NCI-H774 (cell line): Measurements from ENCODE around the gene HTT.

Experiments
- DNase-seq: peaks from one replicate; lab custom pipeline; 2025; lab: John Stamatoyannopoulos, UW

HTT gene

DNA sequence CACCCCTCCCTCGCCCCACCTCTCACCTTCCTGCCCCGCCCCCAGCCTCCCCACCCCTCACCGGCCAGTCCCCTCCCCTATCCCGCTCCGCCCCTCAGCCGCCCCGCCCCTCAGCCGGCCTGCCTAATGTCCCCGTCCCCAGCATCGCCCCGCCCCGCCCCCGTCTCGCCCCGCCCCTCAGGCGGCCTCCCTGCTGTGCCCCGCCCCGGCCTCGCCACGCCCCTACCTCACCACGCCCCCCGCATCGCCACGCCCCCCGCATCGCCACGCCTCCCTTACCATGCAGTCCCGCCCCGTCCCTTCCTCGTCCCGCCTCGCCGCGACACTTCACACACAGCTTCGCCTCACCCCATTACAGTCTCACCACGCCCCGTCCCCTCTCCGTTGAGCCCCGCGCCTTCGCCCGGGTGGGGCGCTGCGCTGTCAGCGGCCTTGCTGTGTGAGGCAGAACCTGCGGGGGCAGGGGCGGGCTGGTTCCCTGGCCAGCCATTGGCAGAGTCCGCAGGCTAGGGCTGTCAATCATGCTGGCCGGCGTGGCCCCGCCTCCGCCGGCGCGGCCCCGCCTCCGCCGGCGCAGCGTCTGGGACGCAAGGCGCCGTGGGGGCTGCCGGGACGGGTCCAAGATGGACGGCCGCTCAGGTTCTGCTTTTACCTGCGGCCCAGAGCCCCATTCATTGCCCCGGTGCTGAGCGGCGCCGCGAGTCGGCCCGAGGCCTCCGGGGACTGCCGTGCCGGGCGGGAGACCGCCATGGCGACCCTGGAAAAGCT lies at the start of gene HTT, which contains the start of gene HTT-AS:
Gene HTT (plus strand): TSS at position 604 of the 768 bp plus-strand sequence. CDS start 145 bp downstream, at position 749.
Gene HTT-AS (minus strand): TSS at position 461 of the 768 bp plus-strand sequence.
- DNase-seq, result peak; percentile 80

DNA sequence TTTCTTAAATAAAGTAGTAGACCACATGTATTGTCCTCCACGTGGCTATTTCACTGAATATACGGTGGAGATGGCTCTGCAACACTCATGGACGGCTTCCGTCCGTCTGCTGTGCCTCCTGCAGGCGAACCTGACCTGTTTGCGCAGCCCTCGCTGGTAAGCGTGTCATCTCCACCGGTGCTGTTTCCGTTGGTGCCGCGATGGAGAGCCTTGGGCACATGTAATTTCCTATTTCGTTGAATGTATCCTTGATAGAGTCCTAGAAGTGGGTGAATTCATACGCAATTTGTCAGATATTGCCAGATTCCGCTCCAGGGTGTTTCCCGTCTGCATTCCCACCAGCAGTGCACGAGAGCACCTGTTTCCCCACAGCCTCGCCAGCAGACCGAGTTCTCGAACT lies 48.6 kb upstream of the HTT start:
- no peak for DNase-seq

DNA sequence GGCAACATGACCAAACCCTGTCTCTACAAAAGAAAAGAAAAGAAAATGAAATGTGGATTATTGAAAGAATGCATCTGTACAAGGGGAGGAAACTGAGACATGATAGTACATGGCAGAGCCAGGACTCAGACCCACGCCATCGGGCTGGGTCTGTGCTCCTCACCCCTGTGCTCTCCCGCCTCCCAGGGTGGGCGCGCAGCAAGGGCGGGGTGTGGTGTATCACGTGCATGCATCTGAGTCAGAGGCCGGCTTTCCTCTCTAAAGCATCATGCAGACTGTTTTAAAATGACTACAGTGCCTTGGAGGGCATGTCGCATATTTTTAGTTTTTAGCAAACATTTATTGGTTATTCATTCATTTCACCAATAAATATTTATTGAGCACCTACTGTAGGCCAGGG lies 47.9 kb upstream of the HTT start:
- DNase-seq, result no peak

DNA sequence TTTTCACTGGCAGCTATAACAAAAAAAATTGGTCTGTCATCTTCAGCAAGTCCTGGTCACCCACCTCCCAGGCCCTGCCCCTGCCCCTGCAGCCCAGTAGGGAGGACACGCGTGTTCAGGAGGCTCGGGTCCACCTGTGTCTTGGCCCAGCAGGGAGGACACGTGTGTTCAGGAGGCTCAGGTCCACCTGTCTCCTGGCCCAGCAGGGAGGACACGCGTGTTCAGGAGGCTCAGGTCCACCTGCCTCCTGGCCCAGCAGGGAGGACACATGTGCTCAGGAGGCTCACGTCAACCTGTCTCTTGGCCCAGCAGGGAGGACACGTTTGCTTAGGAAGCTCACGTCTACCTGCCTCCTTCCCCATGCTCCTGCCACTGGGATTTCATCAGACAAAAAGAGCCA lies 45.0 kb upstream of the HTT start:
- no peak for DNase-seq

DNA sequence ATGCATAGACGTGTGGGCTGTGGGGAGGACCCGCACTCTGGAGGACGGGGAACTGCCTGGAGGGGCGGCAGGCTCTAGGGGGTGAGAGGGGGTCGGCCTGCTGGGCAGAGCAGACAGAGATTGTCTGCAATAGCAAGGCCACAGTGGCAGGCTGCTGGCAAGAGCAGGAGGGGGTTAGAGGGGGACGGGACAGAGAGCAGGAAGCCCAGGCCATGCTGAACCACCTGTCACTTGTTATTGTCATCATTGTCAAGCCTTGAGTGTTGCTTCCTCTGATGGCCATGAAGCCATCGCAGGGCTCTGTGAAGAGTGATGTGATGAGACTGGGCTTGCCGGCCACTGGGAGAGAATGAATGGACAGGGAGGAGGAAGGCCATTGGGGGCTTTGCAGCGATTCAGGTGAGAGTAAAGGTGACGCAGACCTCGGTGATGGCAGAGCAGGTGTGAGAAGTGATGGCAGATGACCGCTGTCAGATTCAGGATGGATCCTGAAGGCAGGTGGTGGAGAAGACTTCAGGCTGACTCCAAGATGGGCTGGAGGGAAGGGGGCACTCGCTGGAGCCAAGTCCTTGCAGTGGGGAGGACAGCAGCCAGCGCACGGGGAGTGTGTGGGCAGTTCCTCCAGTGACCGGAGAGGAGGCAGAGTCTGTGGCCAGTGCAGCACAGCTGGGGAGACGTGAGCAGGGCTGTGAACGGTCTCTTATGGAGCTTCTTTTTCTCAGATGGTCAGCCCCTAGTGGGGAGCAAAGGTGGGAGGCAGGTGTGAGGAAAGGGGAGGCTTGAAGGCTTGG lies 43.7 kb upstream of the HTT start:
- no peak for DNase-seq

DNA sequence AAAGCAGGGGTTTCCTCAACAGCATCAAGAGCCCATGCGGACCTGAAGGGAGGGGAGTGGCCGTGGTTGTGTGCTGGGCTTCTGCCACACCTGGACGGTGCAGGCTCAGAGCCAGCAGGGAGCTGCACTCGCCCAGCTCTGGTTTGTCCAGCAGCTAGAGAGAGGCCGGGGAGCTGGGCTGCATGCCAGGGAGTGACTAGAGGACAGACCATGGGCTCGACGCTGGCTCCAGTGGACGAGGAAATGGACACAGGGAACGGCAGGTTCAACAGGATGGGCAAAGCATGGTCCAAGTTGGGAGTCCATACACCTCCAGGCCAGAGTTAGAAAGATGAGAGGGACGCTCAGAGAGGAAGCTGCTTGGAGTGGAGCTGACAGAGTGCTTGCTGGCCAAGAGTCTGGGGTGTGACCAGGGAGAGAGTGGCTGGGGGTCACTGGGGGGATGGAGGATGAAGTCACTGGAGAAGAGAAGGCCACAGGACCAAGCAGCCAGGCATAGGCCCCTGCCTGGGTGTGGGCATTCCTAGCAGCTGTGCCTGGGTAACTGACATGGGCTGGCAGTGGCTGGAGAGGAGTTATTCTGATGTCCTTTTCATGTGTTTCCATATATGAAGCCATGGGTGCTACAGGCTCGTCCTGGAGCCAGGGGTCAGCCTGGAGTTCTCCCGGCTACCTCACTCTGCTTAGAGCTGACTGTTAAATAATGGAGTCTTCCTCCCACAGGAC lies 43.0 kb upstream of the HTT start:
- no peak for DNase-seq

DNA sequence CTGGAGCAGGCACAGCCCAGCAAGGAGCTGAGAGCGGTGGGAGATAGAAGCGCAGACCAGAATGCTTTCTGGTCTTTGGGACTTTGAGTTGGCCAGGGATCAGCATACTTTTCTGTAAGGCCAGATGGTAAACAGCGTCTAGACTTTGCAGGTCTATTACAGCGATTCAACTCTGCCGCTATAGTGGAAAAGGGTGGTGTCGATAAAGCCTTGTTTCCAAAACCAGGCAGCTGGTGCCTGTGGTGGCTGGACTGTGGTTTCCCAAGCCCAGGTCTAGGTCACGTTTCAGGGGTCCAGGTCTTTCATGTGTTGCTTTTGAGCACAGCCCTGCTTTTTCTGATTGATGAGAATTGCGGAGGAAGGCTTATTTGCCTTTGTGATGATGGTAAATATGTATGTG lies 40.2 kb upstream of the HTT start:
- no peak for DNase-seq

DNA sequence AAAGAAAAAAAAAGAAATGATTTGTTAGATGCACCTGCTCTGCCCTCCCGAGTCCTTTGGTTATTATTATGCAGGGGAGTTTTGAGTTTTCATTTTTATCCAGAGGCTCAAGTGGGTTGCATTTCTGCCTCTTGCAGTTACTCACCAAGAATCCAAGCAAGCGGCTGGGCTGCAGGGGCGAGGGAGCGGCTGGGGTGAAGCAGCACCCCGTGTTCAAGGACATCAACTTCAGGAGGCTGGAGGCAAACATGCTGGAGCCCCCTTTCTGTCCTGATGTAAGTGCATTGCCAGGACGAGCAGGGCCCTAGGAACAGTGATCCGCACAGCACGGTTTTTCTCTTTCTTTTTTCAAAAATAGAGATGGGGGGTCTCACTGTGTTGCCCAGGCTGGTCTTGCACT lies 39.2 kb upstream of the HTT start:
- no peak for DNase-seq

DNA sequence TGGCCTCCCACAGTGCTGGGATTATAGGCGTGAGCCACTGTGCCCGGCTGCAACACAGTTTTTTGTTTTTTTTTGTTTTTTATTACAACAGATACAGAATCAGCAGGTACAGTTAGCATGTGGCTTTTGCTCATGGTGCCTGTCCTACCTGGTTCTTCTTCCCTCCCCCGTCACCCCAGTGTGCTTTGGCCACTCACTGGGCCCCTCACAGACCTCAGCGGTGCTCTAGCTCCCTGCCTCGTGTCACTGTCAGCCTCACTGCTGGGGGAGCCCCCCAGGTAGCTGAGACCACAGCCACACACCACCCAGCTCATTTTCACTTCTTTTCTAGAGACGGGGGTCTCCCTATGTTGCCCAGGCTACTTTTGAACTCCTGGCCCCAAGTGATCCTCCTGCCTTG lies 38.8 kb upstream of the HTT start:
- DNase-seq, result no peak

DNA sequence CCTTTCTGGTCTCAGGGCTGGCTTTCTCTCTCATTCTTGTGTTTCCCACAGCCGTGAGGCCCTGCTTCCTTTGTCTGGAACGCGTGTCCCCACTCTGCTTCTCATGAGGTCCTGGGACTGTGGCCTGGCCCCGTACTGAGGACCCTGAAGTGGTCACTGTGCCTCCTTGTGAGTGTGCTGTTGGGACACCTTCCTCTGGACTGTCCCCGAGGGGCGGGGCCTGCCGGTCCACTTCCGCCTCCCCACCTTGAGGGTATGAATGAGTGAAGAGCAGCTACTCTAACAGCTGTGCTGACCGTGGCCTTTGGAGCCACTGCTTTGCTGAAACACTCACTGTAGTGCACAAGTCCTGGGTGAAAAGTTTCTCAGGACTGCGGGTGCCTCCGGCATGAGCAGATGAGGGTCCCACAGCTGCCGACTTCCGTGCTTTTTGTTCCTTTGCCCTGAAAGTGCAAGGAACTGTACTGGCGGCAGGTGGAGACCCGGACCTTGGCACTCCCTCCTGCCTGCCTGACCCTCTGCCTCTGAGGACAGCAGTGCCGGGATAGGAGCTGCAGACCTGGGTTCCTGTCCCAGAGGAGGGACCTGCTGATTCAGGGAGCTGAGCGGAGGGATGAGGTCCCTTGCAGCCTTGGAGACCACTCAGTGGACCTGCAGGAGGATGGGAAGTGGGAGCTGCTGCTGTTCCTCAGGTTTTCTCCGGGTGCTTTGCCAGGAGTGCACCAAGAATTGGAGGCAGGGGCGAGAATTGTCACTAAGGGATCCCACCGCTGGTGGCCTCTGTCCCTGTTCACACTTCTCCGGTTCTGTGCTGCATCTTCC lies 38.1 kb upstream of the HTT start:
- no peak for DNase-seq

DNA sequence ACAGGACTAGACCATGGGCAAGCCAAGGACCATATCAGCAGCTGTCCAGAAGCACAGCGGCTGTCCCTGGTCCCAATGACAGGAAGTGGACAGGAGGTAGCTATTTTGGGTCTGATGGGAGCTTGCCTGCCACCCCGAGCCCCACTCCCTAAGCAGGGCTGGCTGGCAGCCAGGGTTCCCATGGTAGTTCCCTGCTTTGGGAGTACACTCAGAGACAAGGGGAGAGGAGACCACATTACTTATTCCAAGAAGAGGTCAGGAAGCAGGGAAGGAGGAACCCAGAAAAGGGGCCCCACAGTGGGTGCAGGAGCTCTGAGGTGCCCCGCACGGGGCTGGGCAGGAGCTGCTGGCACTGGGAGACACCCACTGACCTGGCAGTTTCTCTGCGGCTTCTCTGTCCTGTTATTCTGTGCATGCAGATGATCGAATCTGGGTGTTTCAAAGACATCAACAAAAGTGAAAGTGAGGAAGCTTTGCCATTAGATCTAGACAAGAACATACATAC lies 36.5 kb upstream of the HTT start:
- no peak for DNase-seq

DNA sequence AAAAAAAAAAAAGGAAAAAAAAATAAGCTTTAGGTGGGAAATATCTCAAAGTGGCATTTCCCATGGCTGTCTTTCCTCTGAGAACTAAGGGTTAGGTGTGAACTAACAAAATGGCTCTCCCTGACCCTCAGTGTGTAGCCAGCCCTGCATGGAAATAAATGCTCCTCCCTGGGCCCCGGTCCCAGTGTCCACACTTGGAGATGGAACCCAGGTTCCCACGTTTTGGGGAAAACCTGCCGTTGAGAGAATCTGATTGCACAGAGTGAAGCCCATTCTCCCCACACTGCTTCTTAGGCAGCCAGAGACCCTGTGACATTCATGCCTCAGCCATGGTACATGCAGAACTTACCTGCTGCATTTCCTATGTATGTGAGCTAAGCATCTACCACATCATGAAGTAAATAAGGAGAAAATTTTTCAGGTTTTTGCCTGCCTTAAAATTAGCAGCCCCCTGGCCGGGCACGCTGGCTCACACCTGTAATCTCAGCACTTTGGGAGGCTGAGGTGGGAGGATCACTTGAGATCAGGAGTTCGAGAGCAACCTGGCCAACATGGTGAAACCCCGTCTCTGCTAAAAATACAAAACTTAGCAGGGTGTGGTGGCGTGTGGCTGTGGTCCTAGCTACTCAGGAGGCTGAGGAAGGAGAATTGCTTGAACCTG lies 34.6 kb upstream of the HTT start:
- no peak for DNase-seq

DNA sequence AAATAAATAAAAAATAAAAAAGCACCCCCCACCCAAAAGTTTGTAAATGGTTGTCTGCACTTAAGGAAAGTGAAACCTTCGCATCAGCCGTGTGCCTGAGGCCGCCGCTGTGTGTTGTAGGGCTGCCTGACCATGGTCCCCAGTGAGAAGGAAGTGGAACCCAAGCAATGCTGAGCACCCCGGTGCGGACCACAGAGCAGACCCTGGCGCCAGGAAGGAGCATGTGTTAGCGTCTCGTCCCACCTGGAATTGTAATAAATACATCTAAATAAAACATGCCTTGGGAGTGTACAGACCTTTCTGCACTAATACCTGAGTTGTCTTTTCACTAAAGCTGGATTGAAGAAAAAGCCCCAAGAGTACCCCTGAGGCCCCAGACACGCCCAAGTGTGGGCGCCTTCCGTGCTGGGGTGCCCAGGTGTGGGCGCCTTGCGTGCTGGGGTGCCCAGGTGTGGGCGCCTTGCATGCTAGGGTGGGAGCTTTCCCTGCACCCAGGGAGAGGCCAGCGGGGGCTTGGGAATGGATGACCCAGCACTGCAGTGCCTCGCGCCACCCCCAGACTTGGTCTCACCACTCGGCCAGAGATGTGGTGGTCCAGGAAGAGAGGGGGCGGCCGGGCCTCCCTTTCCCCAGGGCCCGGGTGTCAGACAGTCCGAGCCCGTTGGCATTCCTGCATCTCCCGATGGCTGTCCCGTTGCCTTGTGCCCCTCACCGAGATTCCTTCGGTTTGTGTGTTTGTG lies 33.9 kb upstream of the HTT start:
- DNase-seq, result no peak

DNA sequence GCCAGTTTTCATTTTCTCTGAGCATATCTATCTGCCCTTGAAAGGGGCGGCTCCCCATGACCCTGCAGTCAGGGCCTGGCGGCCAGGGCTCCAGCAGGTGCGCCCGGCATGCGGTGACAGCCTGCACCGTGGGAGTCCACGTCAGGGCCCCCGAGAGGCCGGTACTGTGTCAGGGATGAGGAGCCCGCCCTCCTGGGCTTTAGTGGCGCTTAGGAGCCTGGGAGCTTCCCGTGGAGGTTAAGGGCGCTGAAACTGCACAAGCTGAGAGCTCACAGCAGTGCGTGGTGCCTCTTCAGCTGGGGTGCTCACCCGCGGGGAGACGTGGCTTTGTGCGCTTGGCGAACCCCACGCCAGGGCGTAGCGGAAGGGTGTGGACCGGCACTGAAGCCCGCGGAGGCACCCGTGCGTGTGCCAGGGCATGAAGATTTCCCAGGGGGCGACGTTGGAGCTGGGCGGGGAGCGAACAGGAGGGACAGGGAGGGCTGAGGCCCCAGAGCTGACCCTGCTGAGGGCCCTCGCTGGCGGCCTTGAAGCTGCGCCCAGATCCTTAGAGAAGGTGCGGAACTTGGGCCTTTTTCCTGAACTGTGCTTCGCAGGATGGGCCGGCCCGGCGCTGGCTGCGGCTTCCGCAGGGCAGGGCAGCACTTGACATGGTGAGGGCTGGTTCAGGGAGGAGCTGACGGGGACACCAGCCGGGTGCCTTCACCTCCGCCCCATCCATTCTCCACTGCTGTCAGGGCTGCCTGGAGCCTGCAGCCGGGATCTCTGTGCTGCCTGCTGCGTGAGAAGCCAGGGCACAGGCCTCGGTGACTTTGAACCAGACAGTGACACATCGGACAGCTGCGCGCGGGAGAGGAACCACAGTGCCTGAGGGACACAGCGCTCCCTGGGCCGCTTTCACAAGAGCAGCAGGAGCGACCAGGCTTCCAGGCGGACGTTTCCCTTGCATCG lies 33.0 kb upstream of the HTT start:
- DNase-seq, result no peak

DNA sequence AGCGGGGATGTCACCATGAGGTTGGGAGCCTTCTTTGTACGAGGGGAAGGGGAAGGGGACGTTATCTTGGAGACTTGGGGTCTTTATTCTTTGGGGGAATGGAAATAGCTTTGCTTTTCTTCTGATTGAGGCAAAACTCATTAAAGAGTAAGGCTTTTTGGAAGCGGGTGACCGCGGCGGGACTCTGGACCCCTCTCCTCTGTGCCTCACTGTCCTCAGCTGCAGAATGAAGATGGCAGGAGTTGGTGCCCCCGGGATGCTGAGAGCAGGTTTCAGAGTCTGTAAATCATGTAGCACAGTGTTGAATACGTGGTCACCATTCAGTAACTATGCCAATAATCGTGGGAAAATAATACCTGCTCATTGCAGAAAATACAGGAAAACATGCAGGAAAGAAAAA lies 32.3 kb upstream of the HTT start:
- no peak for DNase-seq

DNA sequence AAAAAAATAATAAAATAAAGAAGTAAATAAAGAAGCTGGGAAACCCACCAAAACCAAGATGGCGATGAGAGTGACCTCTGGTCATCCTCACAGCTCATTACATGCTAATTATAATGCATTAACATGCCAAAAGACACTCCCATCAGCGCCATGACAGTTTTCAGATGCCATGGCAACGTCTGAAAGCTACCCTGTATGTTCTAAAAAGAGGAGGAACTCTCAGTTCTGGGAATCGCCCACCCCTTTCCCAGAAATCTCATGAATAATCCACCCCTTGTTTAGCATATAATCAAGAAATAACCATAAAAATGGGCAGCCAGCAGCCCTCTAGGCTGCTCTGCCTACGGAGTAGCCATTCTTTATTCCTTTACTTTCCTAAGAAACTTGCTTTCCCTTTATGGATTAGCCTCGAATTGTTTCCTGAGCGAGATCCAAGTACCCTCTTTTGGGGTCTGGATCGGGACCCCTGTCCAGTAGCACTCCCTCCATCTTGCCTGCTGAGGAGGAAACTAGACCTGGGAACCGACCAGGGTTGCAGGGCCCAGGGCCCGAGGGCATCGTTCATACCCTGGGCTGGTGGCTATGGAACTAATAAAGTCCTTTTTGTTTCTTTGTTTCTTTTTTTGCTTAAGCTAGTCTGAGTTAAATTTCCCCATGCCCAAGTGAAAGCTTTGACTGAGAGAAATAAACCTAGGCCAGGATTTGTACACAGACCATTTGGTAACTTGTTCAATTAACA lies 31.0 kb upstream of the HTT start:
- DNase-seq, result no peak

DNA sequence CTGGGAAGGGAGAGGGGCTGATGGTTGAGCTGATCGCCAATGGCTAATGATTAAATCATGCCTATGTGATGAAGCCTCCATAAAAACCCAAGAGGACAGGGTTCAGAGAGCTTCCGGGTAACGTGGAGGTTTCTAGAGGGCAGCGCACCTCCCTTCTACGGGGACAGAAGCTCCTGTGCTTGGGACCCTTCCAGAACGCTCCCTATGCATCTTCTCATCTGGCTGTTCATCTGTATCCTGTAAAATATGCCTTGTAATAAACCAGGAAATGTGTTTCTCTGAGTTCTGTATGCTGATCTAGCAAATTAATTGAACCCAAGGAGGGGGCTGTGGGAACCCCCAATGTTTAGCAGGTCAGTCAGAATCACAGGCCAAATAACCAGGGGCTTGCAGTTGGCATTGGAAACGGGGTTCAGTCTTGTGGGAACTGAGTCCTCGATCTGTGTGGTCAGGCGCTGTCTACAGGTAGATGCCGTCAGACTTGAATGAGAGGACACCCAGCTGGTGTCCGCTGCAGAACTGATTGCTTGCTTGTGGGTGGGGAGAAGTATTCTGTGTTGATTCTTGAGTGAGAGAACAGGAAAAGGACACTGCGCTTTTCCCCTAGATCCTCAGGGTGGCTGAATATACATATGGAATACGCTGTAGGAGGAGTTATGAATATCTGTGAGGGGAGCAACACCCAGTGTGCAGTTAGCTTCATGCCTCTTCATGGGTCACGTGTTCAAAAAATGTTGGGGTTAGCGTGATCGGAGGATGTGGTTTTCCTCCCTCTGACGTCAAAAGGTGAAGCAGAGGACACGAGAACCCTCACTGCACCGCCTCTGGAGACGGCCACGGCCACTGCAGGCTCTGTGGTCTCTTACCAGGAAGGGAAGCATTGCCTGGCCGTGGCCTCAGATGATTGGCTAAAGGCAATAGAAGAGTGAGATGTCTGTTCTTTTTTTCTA lies 29.3 kb upstream of the HTT start:
- no peak for DNase-seq
